Peyer's patch (tissue), 4 donors: Measurements from ENCODE around the gene UBE2D2.

ENCODE experiments used
- CTCF ChIP-seq, 6 experiments: fragments of 450-650 bp in 4 of 6; fragments of 200-600 bp in 2 of 6; sonication (generic) in 1 of 6; IDR thresholded peaks; one replicate each; pipeline ENCODE4 v1.5.1; 2017 to 2019; ENCODE audit warnings: antibody characterized with exemption in 6 of 6, mild to moderate bottlenecking in 3 of 6, moderate library complexity in 1 of 6
- POLR2A ChIP-seq, 2 donors: fragments of 450-650 bp; IDR thresholded peaks; one replicate each; pipeline ENCODE4 v1.5.1; 2017; ENCODE audit warnings: antibody characterized with exemption in 2 of 2, mild to moderate bottlenecking in 2 of 2, moderate library complexity in 2 of 2

- TF ChIP-seq CTCF (IDR thresholded peaks at IDR 0.05) (no peak), POLR2A (IDR thresholded peaks at IDR 0.05) (no peak)
Observed at GRCh38 chr5:139646111-139646510, 85.0 kb downstream of the UBE2D2 start.
